GM12864 (cell line): Measurements from ENCODE around the gene MAST4.
A peak's percentile ranks its signal among the peaks of the same experiment; 100 is the strongest.

Experiments used
- DNase-seq: peaks from one replicate; pipeline ENCODE4 v3.0.0-alpha.2; 2011; ENCODE audit warnings: low read depth
- H3K4me3 ChIP-seq: 2 replicates; pipeline ENCODE4 v1.5.1; 2011; ENCODE audit warnings: mild to moderate bottlenecking, low read depth, low read length, control low read depth
- TF ChIP-seq, protein P1 (sequence below): IDR thresholded peaks from 2 replicates; pipeline ENCODE4 v1.5.1; 2011; ENCODE audit warnings: low read depth, mild to moderate bottlenecking, moderate library complexity, low read length, control low read depth, inconsistent platforms; ENCODE audit errors: missing control alignments

MAST4 gene

GRCh38 chr5:67160272-67160671 is 564.1 kb downstream of the MAST4 start:
- TF ChIP-seq, protein P1, sequence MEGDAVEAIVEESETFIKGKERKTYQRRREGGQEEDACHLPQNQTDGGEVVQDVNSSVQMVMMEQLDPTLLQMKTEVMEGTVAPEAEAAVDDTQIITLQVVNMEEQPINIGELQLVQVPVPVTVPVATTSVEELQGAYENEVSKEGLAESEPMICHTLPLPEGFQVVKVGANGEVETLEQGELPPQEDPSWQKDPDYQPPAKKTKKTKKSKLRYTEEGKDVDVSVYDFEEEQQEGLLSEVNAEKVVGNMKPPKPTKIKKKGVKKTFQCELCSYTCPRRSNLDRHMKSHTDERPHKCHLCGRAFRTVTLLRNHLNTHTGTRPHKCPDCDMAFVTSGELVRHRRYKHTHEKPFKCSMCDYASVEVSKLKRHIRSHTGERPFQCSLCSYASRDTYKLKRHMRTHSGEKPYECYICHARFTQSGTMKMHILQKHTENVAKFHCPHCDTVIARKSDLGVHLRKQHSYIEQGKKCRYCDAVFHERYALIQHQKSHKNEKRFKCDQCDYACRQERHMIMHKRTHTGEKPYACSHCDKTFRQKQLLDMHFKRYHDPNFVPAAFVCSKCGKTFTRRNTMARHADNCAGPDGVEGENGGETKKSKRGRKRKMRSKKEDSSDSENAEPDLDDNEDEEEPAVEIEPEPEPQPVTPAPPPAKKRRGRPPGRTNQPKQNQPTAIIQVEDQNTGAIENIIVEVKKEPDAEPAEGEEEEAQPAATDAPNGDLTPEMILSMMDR, result no peak
- no peak overlapping the region for H3K4me3 ChIP-seq
- no peak for DNase-seq

DNA sequence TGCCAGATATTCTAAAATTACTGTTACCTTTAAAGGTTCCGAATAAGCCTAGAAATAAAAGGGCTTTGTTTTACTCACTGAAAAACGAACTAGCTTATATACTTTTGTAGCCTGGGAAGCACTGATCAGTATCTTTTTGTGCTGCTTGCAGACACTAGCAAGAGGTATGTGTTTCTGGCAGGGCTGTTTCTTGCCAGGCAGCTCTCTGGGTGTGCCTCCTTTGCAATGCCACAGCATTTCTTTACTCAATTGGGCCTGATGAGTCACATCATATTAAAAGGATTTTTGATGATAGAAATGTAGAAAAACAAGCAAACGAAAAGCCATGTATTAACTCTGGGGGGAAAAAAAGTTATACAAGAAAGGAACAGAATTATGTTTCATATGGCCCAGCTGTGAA is 564.8 kb downstream of the MAST4 start:
- TF ChIP-seq, protein P1, result no peak
- no peak overlapping the region for H3K4me3 ChIP-seq
- no peak for DNase-seq

- H3K4me3 ChIP-seq, result no peak overlapping the region
- no peak for DNase-seq
- TF ChIP-seq, protein P1, result no peak
These were observed 565.6 kb downstream of the MAST4 start for GRCh38 chr5:67161767-67162166.

- no peak for DNase-seq
- TF ChIP-seq, protein P1, result no peak
- no peak overlapping the region for H3K4me3 ChIP-seq
These were observed 567.1 kb downstream of the MAST4 start for GRCh38 chr5:67163231-67163756.

DNA sequence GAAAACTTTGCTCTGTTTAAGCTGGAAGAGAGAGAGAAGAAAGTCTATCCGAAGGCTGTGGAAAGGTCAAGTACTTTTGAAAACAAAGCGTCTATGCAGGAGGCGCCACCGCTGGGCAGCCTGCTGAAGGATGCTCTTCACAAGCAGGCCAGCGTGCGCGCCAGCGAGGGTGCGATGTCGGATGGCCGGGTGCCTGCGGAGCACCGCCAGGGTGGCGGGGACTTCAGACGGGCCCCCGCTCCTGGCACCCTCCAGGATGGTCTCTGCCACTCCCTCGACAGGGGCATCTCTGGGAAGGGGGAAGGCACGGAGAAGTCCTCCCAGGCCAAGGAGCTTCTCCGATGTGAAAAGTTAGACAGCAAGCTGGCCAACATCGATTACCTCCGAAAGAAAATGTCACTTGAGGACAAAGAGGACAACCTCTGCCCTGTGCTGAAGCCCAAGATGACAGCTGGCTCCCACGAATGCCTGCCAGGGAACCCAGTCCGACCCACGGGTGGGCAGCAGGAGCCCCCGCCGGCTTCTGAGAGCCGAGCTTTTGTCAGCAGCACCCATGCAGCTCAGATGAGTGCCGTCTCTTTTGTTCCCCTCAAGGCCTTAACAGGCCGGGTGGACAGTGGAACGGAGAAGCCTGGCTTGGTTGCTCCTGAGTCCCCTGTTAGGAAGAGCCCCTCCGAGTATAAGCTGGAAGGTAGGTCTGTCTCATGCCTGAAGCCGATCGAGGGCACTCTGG is 567.8 kb downstream of the MAST4 start:
- TF ChIP-seq, protein P1, result no peak
- no peak overlapping the region for H3K4me3 ChIP-seq
- DNase-seq, result no peak

- peak overlapping the region; percentile 52; the same call in 1 of the 2 replicates for H3K4me3 ChIP-seq
- TF ChIP-seq, protein P1, result no peak
- DNase-seq, result no peak
These were observed 568.8 kb downstream of the MAST4 start for GRCh38 chr5:67164856-67165525.
